Upper lobe of right lung (tissue), 1 donor: ENCODE measurements around the gene SLC17A3. TPM values are rescaled to one million over a fixed set of nuclear protein-coding genes. Genes with fewer than 3 reads are reported as not detected.

Source experiments
- ATAC-seq: fragments of 200-7000 bp; cut with Tn5 transposase; one replicate; pipeline ENCODE4 v1.9.1; 2020; ENCODE audit warnings: mild to moderate bottlenecking, moderate library complexity
- DNase-seq: peaks from one replicate; pipeline ENCODE4 v3.0.0-alpha.2; 2020
- H3K27ac ChIP-seq: fragments of 200-600 bp; one replicate; pipeline ENCODE4 v1.8.0; 2022
- H3K27me3 ChIP-seq: fragments of 200-600 bp; one replicate; pipeline ENCODE4 v1.8.0; 2022; ENCODE audit warnings: mild to moderate bottlenecking
- H3K36me3 ChIP-seq: fragments of 200-600 bp; one replicate; pipeline ENCODE4 v1.8.0; 2022
- H3K4me1 ChIP-seq: fragments of 200-600 bp; one replicate; pipeline ENCODE4 v1.8.0; 2022
- H3K4me3 ChIP-seq: fragments of 200-600 bp; one replicate; pipeline ENCODE4 v1.8.0; 2022; ENCODE audit warnings: mild to moderate bottlenecking
- H3K9me3 ChIP-seq: fragments of 200-600 bp; one replicate; pipeline ENCODE4 v1.8.0; 2022
- CTCF ChIP-seq: fragments of 200-600 bp; IDR thresholded peaks from one replicate; pipeline ENCODE4 v1.8.0; 2022; ENCODE audit warnings: antibody characterized with exemption
- intact Hi-C: fragments of 100-400 bp; cut with DNase I; formaldehyde crosslinking; loops from one replicate; pipeline ENCODE4 v1.11.0; 2022
- total RNA-seq: library from RNA; stranded (reverse); fragmentation: NEBNext Ultra II Directional; extraction: Animal tissue kit (Norgen Biotek cat#: 25700); gene quantifications from one replicate; pipeline ENCODE4 v1.2.1, GENCODE V29; 2021
- donor health status: DM: no; HTN: yes; CAD: no; lungs with severe emphysema.

The SLC17A3 gene
- total RNA-seq, 1 donor from 2014 or later: not detected

GRCh38 chr6:25903467-25904099, 29.5 kb upstream of the SLC17A3 start:
- DNase-seq (no peak), ATAC-seq (no peak)
- no peak overlapping the region for H3K4me3 ChIP-seq
- no peak overlapping the region for H3K27ac ChIP-seq
- TF ChIP-seq CTCF: no peak
- H3K27me3 ChIP-seq: no peaks in the 10 kb centered on the region
- H3K36me3 ChIP-seq: no peaks in the 10 kb centered on the region
- no peaks in the 10 kb centered on the region for H3K4me1 ChIP-seq
- H3K9me3 ChIP-seq: no peaks in the 10 kb centered on the region
- intact Hi-C loops: no loop called here

- H3K27me3 ChIP-seq: no peaks in the 10 kb centered on the region
- no peak for ATAC-seq
- H3K4me1 ChIP-seq: no peaks in the 10 kb centered on the region
- no peaks in the 10 kb centered on the region for H3K9me3 ChIP-seq
- no peak overlapping the region for H3K4me3 ChIP-seq
- TF ChIP-seq CTCF: no peak
- no peak overlapping the region for H3K27ac ChIP-seq
- no peak for DNase-seq
- intact Hi-C loops: no loop called here
- H3K36me3 ChIP-seq: no peaks in the 10 kb centered on the region
Observed at GRCh38 chr6:25902071-25902470, 28.0 kb upstream of the SLC17A3 start.

- H3K4me3 ChIP-seq: no peak overlapping the region
- no peaks in the 10 kb centered on the region for H3K4me1 ChIP-seq
- no peak for ATAC-seq
- H3K36me3 ChIP-seq: no peaks in the 10 kb centered on the region
- no peaks in the 10 kb centered on the region for H3K27me3 ChIP-seq
- no peaks in the 10 kb centered on the region for H3K9me3 ChIP-seq
- intact Hi-C loops: no loop called here
- DNase-seq: no peak
- no peak for TF ChIP-seq CTCF
- no peak overlapping the region for H3K27ac ChIP-seq
Observed at GRCh38 chr6:25900843-25901242, 26.8 kb upstream of the SLC17A3 start.

GRCh38 chr6:25899580-25900408, 25.8 kb upstream of the SLC17A3 start:
- Histone ChIP-seq H3K27ac (no peak overlapping the region), H3K4me3 (no peak overlapping the region), H3K4me1 (no peaks in the 10 kb centered on the region), H3K9me3 (no peaks in the 10 kb centered on the region), H3K36me3 (no peaks in the 10 kb centered on the region), H3K27me3 (no peaks in the 10 kb centered on the region)
- no peak for TF ChIP-seq CTCF
- intact Hi-C loops: no loop called here
- DNase-seq: no peak
- no peak for ATAC-seq

GRCh38 chr6:25899123-25899522, 25.1 kb upstream of the SLC17A3 start:
- intact Hi-C loops: no loop called here
- no peaks in the 10 kb centered on the region for H3K36me3 ChIP-seq
- DNase-seq (no peak), ATAC-seq (no peak)
- H3K4me3 ChIP-seq: no peak overlapping the region
- no peak overlapping the region for H3K27ac ChIP-seq
- H3K9me3 ChIP-seq: no peaks in the 10 kb centered on the region
- no peak for TF ChIP-seq CTCF
- no peaks in the 10 kb centered on the region for H3K27me3 ChIP-seq
- no peaks in the 10 kb centered on the region for H3K4me1 ChIP-seq
